ENCODE results near the gene DSCAML1.
"Not testable (repeated sequence)": the region's sequence is repeated elsewhere in the genome, so short reads cannot be mapped to it uniquely, and the experiment has no call there.

DSCAML1 gene

DNA sequence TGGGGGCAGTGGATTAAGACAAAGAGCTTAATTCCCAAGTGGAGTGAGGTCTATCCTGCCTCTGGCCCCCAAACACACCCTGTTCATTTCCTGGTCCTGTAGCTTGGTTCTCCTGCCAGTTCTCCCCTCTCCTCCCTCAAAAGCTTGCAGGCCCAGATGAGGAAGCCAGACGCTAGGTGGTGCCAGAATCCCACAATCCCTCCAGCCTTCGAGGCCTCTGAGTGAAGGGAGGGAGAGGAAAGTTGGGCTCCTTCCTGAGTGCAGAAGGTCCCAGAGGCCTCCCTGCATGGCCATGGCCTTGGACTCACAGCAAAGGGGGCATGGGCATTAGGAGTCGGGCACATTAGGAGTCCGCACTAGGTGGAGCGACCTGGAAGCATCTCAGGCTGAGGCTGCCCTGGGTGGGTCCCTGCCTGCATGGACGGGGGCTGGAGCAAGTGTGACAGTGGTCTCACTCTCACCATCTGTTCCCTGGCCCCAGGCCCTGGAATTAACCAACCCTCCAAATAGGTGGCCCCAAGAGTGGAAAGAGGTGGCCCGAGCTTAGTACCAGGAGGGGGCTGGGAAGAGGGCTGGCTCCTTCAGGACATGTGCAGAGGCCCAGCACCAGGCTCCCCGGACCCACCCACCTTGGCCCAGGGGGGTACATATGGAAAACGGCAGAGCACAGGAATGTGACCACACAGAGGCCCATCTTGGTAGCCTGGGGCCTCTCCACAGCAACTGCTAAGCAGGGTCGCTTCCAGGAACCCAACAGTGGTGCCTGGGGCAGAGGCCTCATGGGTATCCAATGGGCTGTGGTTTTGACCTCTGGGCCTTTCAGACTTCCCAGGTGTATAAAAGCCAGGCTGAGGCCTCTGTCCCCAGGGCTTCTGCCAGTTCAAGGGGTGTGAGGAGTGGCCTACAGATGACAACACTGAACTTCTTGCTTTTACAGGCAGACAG is 22.4 kb upstream of the DSCAML1 start:
- DNase-seq (ENCODE audit: low read depth, low spot score): peak; percentile 92

DNA sequence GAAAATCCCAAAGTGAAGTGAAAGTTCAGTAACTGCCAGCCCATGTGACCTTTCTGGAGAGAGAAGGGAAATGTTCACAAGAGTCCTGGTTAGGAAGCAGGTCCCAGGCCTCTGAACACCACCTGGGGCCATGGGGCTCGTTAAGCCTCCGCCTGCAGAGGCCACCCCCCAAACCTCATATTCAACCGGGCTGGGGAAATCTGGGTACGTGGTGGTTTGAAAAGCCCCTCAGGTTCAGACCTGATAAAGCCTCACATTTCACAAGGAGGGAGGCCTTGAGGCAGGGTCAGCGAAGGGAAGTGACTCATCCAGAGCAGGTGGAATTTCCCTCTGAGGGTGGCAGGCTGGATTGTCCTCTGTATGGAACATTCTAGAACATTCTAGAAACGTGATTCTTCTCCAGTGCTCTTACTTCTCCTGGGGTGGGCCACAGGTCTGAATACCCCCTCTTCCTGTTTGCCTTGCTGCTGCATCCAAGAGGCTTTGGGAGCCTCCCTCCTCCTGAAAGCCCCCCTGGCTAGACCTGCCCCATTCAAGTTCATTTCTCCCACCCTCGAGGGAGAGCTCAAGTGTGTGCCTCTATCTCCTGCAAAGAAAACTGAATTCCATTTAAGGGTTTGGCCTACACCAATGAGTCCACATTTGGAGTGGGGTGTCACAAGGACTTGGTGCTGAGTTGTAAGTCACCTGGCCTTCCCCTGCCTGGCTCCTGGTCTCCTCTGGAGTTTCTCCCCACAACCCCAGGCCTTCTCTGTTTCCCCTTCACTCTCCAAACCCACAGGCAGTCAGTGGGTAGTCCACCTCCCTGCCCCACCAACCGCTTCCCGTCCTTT is 21.2 kb upstream of the DSCAML1 start:
- no peak for DNase-seq (ENCODE audit: low read depth, low spot score)

DNA sequence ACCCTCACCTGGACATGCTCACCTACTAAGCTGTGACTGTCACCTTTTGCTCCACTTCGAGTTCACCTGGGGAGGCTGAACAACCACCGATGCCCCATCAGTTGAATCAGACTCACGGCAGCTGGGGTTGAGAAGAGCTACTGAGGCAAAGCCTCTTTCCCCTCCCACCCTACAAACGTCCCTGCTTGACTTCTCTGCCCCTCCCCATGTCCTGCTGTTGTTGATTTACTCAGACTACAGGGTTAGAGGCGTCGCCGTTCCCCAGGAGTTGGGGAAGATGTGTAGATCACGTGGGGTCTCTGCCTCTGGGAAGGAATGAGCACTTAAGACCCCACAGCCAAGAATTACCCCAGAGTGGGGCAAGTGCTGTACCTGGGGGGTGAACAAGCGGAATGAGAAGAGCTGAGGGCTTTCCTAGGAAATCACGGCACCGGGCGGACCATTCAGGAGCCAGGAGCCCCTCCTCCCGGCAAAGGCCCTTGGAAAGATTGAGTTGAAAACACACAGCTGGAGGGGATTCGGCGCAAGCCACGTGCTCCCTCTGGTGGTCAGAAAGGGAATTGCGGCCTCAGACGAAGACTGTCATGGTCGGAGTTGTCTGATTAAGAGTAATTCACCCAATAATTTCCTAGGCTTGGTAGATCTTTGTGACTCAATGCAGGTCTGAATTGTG is 20.5 kb upstream of the DSCAML1 start:
- peak; percentile 95 for DNase-seq (ENCODE audit: low read depth, low spot score)

DNA sequence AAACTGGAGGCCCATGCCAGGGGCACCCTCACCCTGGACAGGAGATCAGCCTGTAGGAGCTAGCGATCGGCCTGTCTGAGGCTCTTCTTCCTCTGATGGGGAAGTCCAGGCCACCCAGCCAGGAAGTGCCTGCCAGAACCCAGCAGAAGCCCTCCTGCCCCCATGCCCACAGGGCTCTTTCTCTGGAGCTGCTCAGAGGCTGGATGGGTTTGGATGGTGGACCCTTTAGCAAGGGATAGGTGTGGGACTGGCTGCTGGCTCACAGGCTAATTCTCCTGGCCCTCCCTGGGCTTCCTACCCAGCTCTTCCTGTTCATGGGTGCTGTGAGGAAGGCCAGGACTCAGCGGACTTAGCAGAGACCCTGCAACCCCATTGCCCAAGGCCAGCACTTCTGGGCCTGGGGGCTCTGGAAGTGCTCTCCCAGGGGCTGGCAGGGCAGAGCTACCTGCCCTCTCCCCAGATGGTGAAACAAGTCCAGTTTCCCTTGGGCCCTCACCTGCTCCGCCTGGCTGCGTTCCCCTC is 19.9 kb upstream of the DSCAML1 start:
- DNase-seq (ENCODE audit: low read depth, low spot score): peak; percentile 71

DNA sequence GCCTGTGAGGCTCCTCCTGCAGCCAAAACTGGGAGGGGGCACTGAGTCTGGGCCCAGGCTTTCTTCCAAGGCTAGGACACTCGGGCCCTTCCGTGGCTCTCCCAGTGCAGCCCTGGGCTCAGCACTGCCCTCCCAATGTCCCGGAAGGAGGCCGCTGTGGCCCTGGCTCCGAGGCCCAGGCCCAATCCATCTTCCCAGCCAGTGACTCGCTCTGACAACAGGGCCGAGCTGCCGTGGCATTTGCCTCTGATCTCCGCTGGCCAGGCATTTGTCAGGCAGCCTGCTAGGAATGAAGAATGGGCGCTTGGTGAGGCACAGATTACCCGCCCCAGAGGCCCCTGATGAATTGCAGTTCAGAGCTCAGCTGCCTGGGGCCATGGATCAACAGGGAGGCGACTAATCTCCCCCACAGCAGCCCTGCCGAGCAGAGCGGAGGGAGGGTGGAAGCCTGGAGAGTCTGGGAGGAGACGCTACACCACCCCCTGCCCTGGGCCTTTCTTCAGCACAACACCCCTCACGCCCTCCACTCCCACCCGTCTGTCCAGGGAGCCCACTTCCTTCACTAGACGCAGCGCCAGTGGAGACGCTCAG is 19.2 kb upstream of the DSCAML1 start:
- DNase-seq (ENCODE audit: low read depth, low spot score): peak; percentile 98

DNA sequence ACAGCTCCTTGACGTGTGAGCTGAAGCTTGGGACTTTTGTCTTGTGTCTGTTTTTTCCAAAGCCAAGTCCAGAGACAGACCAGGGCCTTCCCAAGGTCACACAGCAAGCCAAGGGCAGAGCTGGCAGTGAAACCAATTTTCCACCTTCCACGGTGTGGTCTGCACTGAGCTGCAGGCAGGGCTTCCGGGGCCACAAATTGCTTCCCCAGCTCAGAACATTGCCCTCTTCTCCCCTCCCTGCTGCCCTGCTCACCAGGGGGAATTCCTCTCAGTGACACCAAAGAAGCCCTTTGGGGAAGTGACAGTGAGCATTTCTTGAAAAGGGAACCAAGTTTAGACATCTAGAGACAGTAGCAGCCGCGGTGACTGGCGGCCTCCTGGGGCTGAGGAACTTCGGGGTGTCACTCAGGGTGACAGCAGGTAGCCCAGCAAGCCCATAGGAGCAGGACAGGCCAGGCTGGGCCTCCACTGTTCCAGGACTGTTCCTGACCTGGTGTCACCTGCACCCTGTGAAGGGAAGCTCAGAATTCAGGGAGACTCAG is 18.3 kb upstream of the DSCAML1 start:
- peak; percentile 35 for DNase-seq (ENCODE audit: low read depth, low spot score)

DNA sequence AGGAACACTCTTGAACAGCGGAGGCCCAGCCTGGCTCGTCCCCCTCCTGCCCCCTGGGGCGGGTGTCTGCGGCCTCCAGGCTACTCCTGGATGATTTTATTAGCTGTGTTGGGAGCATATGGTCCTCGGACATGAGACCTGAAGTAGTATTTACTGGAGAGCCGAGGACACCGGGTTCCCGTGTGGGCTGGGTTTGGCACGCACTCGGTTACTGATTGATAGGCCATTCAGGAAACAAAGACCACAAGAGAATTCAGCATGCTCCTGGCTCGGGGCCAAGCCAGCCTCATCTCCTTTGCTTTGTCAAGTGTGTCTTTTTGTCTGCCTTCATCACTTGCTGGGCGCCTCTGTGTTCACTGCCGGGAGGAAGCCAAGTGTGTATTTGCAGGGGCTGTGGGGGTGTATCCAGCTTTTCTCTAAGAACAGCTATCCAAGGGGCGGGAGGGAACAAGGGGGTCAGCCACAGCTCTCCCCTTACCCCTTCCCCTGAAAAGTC is 17.8 kb upstream of the DSCAML1 start:
- DNase-seq (ENCODE audit: low read depth, low spot score): peak; percentile 69

DNA sequence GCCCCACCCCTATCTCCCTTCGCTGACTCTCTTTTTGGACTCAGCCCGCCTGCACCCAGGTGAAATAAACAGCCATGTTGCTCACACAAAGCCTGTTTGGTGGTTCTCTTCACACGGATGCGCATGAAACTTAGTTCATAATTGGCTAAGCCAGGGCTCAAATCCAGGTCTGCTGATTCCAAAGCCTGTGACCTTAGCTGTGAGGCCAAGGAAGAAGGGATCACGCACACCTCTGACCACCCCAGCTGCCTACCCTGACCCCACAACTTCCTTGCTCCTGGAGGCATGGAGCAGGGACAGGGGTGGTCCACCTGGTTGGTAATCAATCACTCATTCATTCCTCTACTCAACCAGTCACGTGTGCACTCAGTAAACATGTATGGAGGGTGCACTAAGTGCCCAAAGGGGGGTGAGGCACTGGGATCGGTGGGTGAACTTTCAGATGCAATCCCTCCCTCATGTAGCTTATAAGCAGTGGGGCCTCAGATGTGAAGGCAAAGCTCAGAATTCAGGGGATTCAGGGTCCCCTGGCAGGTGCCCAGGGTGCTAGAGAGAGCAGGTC is 17.3 kb upstream of the DSCAML1 start:
- no peak for DNase-seq (ENCODE audit: low read depth, low spot score)

DNA sequence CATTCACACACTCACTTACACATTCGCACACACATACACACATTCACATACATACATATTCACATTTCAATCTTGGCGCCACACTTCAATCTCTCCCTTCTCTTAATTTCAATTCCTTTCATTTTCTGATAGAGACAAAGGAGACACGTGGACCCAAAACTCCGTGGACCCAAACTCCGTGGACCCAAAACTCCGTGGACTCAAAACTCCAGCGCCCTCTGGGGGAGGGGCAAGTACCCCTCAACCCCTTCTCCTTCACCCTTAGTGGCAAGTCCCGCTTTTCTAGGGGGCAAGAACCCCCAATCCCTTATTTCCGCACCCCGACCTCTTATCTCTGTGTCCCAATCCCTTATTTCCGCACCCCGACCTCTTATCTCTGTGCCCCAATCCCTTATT is 13.0 kb upstream of the DSCAML1 start:
- DNase-seq (ENCODE audit: low read depth, low spot score): not testable (repeated sequence)

DNA sequence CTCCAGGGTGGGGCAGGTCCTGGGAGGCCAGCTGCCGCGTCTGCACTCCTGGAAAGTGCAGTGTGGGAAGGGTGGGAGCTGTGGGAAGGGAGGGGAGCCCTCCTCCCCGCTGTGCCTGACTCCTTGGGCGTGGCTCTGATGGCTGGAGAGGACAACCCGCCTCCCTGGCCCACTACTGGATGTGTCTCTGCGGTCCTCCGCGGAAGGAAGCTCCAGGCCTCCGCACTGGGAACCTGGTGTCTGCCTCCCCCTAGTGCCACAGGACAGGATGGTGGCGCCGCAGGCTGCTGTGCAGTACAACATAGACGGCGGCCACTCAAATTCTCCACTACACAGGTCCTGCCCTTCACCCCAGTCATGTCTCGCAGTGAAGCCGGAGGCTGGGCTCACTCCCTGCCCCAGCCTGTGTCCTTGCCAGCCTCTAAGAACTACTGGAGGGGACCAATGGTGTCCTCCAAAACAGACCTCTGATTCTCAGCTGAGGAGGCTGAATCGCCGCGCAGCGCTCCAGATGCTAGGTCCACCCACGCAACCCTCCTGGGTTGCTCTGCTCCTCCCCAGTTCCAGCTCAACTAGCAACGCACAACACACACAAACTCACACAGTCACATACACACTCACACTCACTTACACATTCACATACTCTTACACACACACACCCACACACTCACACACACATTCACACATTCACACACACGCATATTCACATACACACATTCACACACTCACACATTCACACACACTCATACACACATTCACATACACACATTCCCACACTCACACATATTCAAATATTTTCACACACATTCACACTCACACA is 12.4 kb upstream of the DSCAML1 start:
- peak; percentile 74 for DNase-seq (ENCODE audit: low read depth, low spot score)

DNA sequence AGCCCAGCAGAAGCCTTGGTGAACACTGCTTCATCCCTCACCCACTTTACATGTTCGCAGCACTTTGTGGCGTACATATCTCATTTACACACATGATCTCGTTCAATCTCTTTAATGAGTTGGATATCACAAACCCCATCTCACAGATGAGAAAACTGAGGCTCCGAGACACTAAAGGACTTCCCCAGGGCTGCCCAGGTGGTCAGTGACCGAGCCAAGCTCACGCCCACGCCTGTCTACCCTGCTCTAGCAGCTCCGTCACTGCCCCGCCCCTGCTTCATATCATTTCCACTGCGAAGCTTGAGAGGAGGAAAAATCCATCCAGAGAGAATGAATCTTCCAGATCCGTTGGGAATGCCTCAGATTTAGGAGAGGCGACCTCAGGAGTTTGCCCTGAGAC is 11.8 kb upstream of the DSCAML1 start:
- no peak for DNase-seq (ENCODE audit: low read depth, low spot score)

DNA sequence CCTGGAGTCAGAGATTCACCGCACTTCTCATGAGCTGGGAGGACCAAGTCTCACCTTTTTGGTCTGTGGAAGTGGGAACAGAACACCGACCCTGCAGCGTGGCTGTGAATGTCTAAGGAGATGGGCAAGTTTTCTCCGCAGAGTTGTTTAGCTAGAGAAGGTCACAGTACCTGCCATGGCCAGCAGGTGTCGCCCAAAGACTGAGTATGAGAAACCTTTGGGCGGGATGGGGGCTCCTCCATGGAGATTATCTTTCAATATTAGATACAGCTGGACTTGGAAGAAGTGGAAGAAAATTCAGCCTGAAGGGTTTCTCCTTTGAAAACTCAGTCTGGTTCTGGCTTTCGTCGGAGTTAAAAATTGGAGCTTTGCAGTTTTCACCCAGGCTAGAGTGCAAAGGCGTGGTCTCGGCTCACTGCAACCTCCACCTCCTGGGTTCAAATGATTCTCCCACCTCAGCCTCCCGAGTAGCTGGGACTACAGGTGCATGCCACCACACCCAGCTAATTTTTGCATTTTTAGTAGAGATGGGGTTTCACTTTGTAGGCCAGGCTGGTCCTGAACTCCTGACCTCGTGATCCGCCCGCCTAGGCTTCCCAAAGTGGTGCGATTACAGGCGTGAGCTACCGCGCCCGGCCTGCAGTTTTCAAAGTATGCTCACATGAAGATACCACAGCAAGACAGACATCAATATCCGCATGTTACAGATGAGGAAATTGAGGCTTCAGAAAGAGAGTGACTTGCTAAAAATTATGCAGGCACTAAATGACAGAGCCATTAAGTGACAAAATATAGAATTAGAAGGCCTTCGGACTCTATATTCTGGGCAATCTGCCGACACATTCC is 10.7 kb upstream of the DSCAML1 start:
- DNase-seq (ENCODE audit: low read depth, low spot score): peak; percentile 69

DNA sequence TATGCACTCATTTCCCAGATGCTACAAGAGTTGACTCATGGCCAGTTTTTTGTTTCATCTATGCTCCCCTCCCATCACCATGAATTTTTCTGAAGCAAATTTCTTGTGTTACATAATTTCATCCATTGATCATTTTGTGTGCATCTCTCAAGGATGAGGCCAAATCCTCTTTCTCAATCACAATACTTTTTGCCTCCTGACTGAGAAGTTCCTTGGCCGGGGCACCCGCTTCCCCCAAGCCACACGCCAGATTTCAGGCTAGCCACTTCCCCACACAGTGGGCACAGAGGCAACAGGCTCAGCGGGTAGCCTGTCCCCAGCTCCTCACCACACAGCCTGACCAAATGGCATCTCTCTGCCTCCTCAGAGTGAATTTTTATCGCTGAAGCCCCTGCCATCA is 9.8 kb upstream of the DSCAML1 start:
- no peak for DNase-seq (ENCODE audit: low read depth, low spot score)

DNA sequence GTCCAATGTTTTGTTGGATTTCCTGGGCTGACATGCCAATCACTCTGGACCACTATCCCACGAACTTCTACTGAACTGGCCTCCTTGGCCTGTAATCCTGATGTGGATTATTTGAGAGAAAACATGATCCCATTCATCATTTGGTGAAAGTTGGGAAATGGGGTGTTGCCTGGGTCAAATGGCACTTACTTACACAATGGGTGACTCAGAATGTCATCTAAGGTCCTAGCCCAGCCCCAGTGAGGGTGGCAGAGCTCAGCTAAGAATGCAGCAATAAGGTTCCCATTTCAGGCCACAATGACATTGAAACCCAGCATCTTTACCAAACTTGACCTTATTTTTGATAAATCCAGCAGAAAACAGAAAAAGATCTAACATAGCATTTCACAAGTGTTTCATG is 8.0 kb upstream of the DSCAML1 start:
- DNase-seq (ENCODE audit: low read depth, low spot score): no peak

DNA sequence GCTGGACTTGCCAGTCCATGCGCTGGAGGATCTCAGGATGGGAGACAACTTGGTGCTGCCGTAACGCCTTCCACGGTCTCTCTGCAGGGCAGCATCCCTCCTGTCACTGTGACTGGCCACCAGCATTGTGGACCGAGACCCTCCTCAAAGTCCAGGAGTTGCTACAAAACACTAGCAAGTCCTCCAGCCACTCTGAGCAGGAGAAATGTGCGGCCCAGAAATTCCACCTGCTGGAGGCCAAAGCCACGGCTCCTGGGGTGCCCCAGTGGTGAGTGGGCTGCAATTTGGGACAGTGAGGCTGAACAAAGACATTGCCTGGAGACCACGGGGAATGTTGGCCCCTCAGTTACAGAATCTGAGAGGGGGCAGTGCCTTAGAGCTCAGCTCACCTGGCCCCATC is 6.9 kb upstream of the DSCAML1 start:
- DNase-seq (ENCODE audit: low read depth, low spot score): no peak

DNA sequence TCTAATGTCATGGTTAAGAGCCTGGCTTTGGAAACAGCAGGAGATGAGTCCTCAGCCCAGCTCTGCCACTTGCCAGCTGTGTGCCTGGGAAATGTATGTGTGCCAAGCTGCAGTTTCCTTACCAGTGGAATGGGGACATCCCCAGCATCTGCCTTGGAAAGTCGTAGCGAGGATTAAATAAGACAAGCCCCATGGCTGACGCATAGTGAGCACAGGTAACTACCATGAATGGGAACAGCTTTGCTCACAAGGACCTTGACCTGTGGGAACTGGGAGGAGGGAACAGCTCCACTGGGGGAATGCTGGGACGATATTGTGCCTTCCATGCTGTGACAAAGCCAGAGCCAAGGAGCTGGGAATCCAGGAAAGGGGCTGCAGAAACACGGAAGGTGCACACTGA is 2.6 kb upstream of the DSCAML1 start:
- DNase-seq (ENCODE audit: low read depth, low spot score): no peak

DNA sequence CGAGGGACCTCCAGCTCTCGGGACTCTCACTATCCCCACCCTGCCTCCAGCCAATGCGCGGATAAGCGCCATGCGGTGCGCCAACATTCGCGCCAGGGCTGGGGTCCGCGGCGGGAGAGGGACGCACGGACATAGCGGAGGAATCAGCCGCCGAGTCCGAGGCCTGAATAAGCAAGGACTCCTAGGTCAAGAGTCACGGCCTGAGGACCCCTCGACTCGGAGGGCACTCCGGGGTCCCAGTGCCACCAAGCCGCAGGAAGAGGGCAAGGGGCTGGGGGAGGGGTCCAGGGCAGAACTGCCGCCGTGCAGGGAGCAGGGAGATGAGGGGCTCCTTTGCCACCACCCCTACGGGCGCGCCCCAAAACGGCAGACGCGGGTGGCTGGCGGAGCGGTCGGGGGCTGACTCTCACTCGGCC is 552 bp downstream of the DSCAML1 start:
- DNase-seq (ENCODE audit: low read depth, low spot score): no peak

DNA sequence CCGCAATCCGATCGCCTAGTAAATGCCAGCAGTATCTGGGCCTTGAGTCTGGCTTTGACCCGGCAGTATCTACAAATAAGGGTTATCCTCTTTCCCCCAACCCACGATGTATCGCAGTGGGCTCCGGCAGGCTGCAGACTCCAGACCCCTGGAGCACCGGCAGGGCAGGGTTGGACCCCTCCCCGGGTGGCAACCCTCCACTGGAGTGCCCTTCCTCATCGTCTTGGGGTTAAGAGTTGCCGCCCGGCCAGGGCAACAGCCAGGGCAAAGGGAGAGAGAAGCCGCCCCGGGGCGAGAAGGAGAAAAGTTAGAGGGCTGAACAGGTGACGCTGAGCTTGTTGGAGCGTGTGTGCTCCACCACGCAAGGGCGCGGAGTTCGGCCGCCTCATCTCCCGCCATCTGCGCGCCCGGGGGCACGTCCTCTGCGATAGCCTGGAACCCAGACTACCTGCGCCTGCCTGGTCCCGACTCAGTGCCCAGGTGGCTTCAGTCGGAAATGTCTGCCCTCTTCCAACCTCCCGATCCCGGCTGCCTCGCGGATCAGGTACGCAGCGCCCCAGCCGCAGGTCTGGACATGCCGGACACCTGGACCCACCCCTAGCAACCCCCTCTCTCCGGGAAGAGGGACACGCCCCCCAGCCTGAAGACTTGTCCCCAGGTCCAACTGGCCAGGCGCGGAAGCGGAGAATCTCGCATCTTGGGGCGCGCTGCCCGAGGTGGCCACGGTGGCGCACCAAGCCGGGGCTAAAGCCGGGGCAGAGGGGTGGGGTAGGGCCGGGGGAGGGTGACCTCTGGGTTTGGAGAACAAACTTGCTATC is 1.2 kb downstream of the DSCAML1 start:
- DNase-seq (ENCODE audit: low read depth, low spot score): peak; percentile 44
